ENCODE results near the gene ALKBH5. TPM values are rescaled to one million over a fixed set of nuclear protein-coding genes. Genes with fewer than 3 reads are reported as not detected.

The ALKBH5 gene
- total and polyA plus RNA-seq, 2 of the 8 experiments (the other 6 are each of a cell fraction or from before 2014, with no cell fraction given) = 63.7 to 86.4 TPM

GRCh38 chr17:18186627-18186982, 3.0 kb downstream of the ALKBH5 start:
- Histone ChIP-seq H3K27ac (ENCODE audit: low read depth, low read length) (no peak overlapping the region), H3K9ac (replicated peaks in 1 of 4; ENCODE audit: extremely low read depth in 1 of 4, low read depth in 3 of 4, low read length in 3 of 4) (no peak overlapping the region; a peak in 1 of 7 replicates), H4K20me1 (replicated peaks in 1 of 2; ENCODE audit: control insufficient read depth in 1 of 2, insufficient read depth in 2 of 2, low read length in 2 of 2) (peaks cover 34 to 43% of the 10 kb centered on the region in 2 experiments), H2BK12ac (ENCODE audit: low read depth, low read length) (no peak overlapping the region), H3K4me1 (replicated peaks in 1 of 4; ENCODE audit: control insufficient read depth in 3 of 4, insufficient read depth in 4 of 4, low read length in 3 of 4) (peaks cover 5 to 25% (median 8%) of the 10 kb centered on the region in 4 experiments; a peak in 6 of 7 replicates), H4K91ac (replicated peaks; ENCODE audit: insufficient read length, low read length) (no peak overlapping the region), H3K14ac (ENCODE audit: insufficient read length) (no peak overlapping the region), H2BK5ac (ENCODE audit: low read depth, low read length) (no peak overlapping the region), H3K18ac (ENCODE audit: extremely low read depth, low read length) (no peak overlapping the region), H3K23me2 (ENCODE audit: low read depth, low read length) (peaks cover 18% of the 10 kb centered on the region), H3K4me3 (ENCODE audit: extremely low read depth in 1 of 4, insufficient read depth in 2 of 4, low read depth in 3 of 4, low read length in 4 of 4) (peak overlapping the region in 3 of 4 experiments; percentile 7 to 76 (median 52); a peak in 4 of 8 replicates), H3K56ac (replicated peaks; ENCODE audit: insufficient read length, low read depth, low read length) (no peak overlapping the region), H3K23ac (ENCODE audit: insufficient read length) (no peak overlapping the region), H3K27me3 (replicated peaks in 1 of 4; ENCODE audit: control insufficient read depth in 3 of 4, extremely low read depth in 1 of 4, insufficient read depth in 3 of 4, low read length in 3 of 4) (no peaks in the 10 kb centered on the region), H3K36me3 (ENCODE audit: control insufficient read depth in 2 of 4, insufficient read depth in 4 of 4, low read length in 3 of 4) (peaks cover 3 to 20% (median 9%) of the 10 kb centered on the region in 4 experiments; a peak in 5 of 8 replicates), H2AFZ (ENCODE audit: low read length) (no peak overlapping the region), H2BK15ac (ENCODE audit: low read length) (no peak overlapping the region), H4K8ac (ENCODE audit: extremely low read depth, insufficient read depth, low read length) (no peak overlapping the region), H3K79me1 (ENCODE audit: low read depth, low read length) (peaks cover 33% of the 10 kb centered on the region), H2AK5ac (ENCODE audit: low read depth, low read length) (no peak overlapping the region), H4K5ac (ENCODE audit: insufficient read length, low read depth, low read length) (no peak overlapping the region), H3K9me3 (ENCODE audit: insufficient read depth in 2 of 2, low read depth in 1 of 2, low read length in 1 of 2) (no peaks in the 10 kb centered on the region), H3K4me2 (ENCODE audit: insufficient read depth in 1 of 2, low read depth in 2 of 2, low read length in 2 of 2) (peak overlapping the region; percentile 68 to 99), H3K4ac (replicated peaks; ENCODE audit: insufficient read length, low read depth, low read length) (no peak overlapping the region), H2BK20ac (ENCODE audit: low read length) (no peak overlapping the region), H3K79me2 (ENCODE audit: control insufficient read depth in 1 of 2, insufficient read depth in 2 of 2, low read length in 2 of 2) (peaks cover 46 to 71% of the 10 kb centered on the region in 2 experiments), H2BK120ac (replicated peaks; ENCODE audit: low read depth, low read length) (no peak overlapping the region)
- POLR2A ChIA-PET (ENCODE audit: partially characterized antibody) = interaction anchor here (1.0 to 5.1 kb wide), 3 partner anchors 13 to 42 kb away, joined by 3 to 34 read pairs (median 3); no protein-coding TSS in a partner anchor
- TF ChIP-seq CBX5 (IDR thresholded peaks at IDR 0.05; ENCODE audit: low read depth, low read length) = no peak
- peak; percentile 59; the same call in 1 of the 2 replicates for TF ChIP-seq CEBPB (IDR thresholded peaks at IDR 0.05; ENCODE audit: low read depth, low read length)
- CTCF ChIA-PET (ENCODE audit: partially characterized antibody) = interaction anchor here (0.8 to 11.2 kb wide), 4 partner anchors 17 to 45 kb away, joined by 3 to 122 read pairs (median 4); no protein-coding TSS in a partner anchor
- FAIRE-seq = no peak
- 91% methylated on average over 1 of the region's 1 CpG; no CpG with 5 or more reads in 1 of the 2 experiments for WGBS, 2 experiments (ENCODE audit: extremely low coverage in 1 of 2, insufficient coverage in 1 of 2, insufficient read length in 1 of 2, insufficient replicate concordance in 2 of 2, low coverage in 1 of 2, low lambda C conversion rate in 2 of 2, missing lambda C conversion rate in 1 of 2)
- no peak for DNase-seq (ENCODE audit: low read depth in 1 of 2, low spot score in 2 of 2)
